HG02870 (cell line): ENCODE data around the gene DSG3.
A peak's percentile ranks its signal among the peaks of the same experiment; 100 is the strongest.

ENCODE experiments used
- ATAC-seq: cut with Tn5 transposase; IDR thresholded peaks from one replicate; pipeline ENCODE4 v1.9.1; 2021; ENCODE audit warnings: mild to moderate bottlenecking, moderate library complexity; ENCODE audit not compliant: unreplicated experiment

DSG3 gene, protein sequence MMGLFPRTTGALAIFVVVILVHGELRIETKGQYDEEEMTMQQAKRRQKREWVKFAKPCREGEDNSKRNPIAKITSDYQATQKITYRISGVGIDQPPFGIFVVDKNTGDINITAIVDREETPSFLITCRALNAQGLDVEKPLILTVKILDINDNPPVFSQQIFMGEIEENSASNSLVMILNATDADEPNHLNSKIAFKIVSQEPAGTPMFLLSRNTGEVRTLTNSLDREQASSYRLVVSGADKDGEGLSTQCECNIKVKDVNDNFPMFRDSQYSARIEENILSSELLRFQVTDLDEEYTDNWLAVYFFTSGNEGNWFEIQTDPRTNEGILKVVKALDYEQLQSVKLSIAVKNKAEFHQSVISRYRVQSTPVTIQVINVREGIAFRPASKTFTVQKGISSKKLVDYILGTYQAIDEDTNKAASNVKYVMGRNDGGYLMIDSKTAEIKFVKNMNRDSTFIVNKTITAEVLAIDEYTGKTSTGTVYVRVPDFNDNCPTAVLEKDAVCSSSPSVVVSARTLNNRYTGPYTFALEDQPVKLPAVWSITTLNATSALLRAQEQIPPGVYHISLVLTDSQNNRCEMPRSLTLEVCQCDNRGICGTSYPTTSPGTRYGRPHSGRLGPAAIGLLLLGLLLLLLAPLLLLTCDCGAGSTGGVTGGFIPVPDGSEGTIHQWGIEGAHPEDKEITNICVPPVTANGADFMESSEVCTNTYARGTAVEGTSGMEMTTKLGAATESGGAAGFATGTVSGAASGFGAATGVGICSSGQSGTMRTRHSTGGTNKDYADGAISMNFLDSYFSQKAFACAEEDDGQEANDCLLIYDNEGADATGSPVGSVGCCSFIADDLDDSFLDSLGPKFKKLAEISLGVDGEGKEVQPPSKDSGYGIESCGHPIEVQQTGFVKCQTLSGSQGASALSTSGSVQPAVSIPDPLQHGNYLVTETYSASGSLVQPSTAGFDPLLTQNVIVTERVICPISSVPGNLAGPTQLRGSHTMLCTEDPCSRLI

GRCh38 chr18:31447530-31448191, at the start of gene DSG3:
Gene DSG3 (plus strand): TSS chr18:31447741. CDS start chr18:31447878, 137 bp downstream.
- ATAC-seq: no peak

GRCh38 chr18:31398191-31398590, 49.4 kb upstream of the DSG3 start:
- ATAC-seq: no peak

- ATAC-seq: no peak
Measured at GRCh38 chr18:31399306-31400032, 48.1 kb upstream of the DSG3 start.

DNA sequence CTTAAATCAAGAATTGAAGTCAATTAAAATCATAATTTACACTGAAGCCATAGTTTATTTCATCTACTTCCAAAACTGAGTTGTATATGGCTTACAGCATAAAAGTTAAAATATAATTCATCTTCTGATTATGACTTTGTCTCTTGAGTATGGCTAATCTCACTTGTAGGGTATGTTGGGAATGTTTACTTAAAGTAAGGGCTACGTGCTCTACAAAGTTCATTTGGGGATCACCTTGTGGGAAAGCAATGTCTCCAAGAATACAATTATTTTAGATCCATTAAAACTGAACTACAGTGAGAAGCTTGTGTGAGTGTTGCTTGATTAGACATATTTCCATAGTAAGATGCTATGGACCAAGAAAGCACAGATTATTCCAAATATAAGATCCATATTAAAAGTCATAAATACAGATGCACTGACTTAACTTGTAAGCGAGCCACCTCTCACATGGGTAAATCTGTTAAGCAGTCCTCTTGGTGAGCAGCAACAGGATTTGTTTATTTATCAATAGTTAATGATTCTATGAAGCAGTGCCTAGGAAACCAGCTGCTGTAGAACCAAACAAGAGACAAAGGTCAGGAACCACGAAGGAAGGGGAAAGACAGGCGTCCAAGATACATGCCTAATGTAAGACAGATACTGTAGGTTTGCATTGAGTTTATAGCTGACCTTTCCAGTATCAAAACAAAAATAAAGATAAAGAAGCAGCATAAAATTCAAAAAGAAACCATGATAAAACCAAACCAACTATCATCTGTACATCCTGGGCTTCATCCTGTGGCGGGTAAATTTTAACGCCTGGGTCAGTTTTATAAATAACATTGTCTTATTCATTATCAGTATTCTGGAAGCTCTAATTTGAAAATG, 46.1 kb upstream of the DSG3 start:
- no peak for ATAC-seq

GRCh38 chr18:31402026-31402373, 45.5 kb upstream of the DSG3 start:
- no peak for ATAC-seq

- no peak for ATAC-seq
Measured at GRCh38 chr18:31403409-31403808, 44.1 kb upstream of the DSG3 start.

DNA sequence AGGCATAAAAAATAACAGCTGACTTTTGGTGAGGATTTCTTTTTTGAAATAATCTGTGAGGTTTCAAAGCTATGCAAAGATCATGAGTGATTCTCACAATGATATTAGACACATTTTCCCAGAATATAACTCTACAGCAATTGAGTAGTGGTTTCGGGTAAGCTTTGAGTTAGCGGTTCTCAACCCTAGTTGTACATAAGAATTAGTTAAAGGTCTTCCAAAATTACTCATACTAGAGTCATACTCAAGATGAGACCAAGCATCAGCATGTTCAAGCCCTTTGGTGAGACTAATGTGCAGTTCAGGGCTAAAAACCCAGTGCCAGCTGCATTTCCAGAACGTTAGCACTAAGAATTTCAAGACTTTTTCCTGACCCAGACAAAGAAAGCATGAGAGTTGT, 39.9 kb upstream of the DSG3 start:
- peak; percentile 90 for ATAC-seq

- ATAC-seq: no peak
Measured at GRCh38 chr18:31409276-31409675, 38.3 kb upstream of the DSG3 start.

DNA sequence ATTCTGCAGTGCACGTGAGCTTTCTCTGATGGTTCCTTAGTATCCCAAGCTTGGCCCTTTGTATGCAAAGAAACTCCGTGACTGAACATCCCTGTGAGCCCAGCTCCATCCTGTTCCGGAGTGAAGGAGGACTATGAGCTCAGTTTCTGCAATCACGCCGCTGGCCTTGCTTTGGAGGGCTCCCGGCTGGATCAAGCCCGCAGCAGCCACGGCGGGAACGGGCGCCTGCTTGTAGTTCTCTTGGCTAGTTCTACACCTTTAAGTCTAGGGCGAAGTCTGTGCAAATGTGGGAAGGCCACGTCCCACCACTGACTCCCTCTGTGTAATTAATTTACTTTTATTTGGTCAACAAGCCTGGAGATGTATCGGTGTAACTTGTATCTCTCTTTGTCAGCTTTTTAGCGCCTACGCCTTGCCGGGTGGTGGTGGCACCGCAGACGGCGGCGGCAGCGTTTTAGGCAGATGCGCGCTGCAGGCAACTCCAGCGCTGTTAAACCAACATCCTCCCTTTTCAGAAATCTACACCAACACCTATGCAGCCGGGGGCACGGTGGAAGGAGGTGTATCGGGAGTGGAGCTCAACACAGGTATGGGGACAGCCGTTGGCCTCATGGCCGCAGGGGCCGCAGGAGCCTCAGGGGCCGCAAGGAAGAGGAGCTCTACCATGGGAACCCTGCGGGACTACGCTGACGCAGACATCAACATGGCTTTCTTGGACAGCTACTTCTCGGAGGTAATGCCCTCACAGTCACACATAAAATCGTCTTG, 36.6 kb upstream of the DSG3 start:
- ATAC-seq: no peak

DNA sequence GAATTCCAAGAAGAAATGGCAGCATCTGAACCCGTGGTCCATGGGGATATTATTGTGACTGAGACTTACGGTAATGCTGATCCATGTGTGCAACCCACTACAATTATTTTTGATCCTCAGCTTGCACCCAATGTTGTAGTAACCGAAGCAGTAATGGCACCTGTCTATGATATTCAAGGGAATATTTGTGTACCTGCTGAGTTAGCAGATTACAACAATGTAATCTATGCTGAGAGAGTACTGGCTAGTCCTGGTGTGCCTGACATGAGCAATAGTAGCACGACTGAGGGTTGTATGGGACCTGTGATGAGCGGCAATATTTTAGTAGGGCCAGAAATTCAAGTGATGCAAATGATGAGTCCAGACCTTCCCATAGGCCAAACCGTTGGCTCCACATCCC, 34.4 kb upstream of the DSG3 start:
- no peak for ATAC-seq

GRCh38 chr18:31417850-31418249, 29.7 kb upstream of the DSG3 start:
- ATAC-seq: no peak

GRCh38 chr18:31419457-31419932, 28.0 kb upstream of the DSG3 start:
- ATAC-seq: no peak

GRCh38 chr18:31420032-31420431, 27.5 kb upstream of the DSG3 start:
- ATAC-seq: no peak

- ATAC-seq: no peak
Measured at GRCh38 chr18:31420524-31420923, 27.0 kb upstream of the DSG3 start.

GRCh38 chr18:31424383-31424988, 23.1 kb upstream of the DSG3 start:
- peak; percentile 76 for ATAC-seq

DNA sequence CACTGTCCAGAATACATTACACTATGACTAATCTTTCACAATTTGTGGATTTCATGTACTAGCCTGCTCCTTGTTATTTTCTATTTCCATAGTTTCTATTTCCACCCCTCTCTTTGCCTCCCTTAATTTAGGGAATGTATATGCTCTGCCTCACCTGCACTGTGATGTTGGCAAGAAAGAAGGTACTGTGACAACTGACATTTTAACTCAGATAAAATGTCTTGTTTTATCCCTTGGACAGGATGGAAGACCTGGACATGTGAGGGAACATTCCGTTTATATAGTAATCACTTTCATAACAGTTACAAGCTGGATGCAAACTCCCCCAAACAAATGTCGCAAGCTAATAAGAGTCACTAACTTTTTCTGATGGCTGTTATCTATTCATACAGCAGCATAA, 21.5 kb upstream of the DSG3 start:
- ATAC-seq: no peak

DNA sequence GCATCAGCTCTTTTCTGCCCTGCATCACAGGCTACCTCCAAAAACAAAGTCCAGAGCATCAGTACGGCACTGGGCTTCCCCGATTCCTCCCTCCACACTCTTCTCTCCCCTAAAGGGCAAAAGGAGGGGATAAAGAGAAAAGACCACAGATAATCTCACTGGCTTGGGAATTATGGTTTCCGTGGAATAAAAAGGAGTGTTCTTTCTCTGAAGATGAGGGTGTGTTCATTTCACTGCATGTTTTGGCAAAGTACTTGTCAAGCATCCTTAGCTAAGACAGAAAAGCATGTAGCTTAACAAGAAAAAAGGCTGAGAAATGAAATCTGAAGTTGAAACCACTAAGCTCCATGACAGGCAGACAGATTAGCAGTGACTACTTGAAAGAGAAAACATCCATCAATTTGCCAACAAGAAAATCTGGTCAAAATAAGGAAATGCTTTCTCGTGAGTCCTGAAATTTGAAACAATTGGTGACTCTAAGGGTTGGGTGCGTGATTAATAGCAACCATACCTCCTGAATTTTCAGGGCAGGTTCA, 20.6 kb upstream of the DSG3 start:
- ATAC-seq: no peak

GRCh38 chr18:31428211-31428610, 19.3 kb upstream of the DSG3 start:
- no peak for ATAC-seq
